GM18867 (cell line): ENCODE measurements around the gene CAP2.
A peak's percentile ranks its signal among the peaks of the same experiment; 100 is the strongest.
"Not testable (repeated sequence)": the region's sequence is repeated elsewhere in the genome, so short reads cannot be mapped to it uniquely, and the experiment has no call there.

Source experiments
- ATAC-seq: cut with Tn5 transposase; IDR thresholded peaks from one replicate; pipeline ENCODE4 v1.9.1; 2021; ENCODE audit warnings: mild to moderate bottlenecking, moderate library complexity; ENCODE audit not compliant: unreplicated experiment

The CAP2 gene

DNA sequence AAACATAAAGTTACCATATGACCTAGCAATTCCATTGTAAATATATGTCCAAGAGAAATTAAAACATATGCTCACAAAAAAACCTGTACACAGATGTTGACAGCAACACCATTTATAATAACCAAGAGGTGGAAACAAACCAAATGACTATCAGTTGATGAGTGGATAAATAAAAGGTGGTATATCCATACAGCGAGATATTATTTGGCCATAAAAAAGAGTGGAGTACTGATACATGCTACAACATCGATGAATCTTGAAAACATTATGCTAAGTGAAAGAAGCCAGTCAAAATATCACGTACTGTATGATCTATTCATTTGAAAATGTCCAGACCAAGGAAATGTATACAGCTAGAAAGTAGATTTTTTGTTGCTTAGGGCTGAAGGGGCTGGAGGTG lies 2.9 kb downstream of the CAP2 start:
- ATAC-seq: no peak

DNA sequence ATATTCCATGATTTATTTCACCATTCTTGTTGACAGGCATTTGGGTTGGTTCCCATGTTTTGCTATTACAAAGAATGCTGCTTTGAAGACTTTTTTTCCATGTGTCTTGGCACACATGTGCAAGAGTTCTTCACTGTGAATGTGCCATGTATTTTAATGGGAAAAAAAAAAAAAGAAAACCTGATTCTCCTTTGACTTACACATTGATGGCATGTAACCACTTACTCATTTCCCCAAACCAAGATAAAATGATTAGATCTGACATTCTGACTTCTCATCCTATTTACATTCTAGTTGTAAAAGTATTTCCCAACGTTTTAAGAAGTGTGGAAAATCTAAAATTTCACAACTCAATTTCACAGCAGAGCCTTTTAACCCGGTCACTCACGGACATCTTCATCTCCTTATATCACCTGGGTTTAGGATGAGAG lies 4.4 kb downstream of the CAP2 start:
- ATAC-seq: no peak

DNA sequence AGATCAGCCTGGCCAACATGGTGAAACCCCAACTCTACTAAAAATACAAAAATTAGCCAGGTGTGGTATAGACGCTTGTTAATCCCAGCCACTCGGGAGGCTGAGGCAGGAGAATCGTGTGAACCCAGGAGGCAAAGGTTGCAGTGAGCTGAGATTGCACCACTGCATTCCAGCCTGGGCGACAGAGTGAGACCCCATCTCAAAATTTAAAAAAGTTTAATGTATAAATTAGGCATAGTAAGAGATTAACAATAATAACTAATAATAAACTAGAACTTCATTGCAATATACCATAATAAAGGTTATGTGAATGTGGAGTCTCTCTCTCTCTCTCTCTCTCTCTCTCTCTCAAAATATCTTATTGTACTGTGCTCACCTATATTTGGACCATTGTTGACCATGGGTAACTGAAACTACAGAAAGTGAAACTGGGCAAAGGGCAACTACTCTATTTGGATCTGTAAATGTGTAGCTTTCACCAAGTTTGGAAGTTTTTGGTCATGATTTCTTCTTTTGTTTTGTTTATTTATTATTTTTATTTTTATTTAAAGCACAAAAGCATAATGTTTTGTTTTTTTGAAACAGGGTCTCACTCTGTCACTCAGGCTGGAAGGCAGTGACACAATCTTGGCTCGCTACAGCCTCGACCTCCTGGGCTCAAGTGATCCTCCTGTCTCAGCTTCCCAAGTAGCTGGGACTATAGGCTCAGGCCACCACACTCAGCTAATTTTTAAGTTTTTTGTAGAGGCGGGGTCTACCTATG lies 12.0 kb downstream of the CAP2 start:
- ATAC-seq: peak; percentile 51

DNA sequence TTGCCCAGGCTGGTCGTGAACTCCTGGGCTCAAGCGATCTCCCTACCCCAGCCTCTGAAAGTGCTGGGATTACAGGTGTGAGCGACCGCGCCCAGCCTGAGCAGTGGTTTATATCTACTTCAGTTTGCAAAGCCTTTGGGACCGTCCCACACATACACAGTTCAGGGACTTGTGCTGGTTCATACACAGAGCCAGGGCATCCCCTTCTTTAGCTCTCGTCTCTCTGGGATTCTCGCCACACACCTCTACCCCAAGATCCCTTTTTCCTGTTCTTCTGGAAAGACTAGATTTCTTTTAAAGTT lies 12.5 kb downstream of the CAP2 start:
- no peak for ATAC-seq

DNA sequence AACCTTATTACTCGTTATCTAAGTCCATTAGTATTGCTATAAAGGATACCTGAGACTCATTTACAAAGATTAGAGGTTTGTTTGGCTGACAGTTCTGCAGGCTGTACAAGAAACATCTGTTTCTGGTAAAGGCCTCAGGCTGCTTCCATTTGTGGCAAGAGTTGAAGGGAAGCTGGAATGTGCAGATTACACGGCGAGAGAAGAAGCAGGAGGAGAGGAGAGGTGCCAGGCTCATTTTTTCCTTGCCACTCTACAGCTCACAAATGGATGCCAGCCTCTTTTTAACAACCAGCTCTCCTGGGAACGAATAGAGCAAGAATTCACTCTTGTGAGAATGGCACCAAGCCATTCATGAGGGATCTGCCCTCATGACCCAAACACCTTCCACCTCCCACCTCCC lies 14.7 kb downstream of the CAP2 start:
- no peak for ATAC-seq

DNA sequence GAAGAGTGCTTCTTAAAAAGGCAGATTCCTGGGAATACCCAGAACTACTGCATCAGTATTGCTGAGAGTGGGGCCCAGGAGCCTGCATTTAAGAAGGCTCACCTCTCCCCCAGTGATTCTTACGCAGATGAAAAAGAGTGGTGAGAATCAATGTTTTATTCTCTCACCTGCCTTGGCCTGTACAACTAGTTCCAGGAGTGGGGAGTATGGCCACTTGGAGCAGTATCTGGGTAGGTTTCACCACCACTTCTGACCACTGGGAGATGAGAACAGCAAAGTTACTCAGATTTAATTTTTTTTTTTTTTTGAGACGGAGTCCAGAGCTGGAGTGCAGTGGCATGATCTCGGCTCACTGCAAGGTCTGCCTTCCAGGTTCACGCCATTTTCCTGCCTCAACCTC lies 16.9 kb downstream of the CAP2 start:
- ATAC-seq: no peak

DNA sequence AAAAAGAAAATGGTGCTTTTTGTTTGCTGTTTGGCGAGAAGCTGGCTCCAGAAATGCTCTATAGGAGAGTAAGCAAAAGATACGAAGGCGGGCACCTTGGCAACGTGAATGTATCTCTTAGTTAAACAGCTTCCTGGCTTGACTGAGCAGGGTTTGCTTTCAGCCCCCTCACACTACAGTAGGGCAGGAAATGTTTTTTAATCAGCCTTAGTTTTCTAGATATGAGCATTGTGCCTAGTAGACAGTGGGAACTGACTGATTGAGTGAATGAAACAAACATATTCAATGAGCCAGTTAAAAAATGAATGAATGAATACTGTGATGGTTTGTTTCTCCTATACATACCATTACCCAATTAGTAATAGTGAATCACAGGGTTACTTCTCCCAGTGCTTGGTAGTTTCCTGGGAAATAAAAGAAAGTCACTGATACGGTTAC lies 19.9 kb downstream of the CAP2 start:
- no peak for ATAC-seq

DNA sequence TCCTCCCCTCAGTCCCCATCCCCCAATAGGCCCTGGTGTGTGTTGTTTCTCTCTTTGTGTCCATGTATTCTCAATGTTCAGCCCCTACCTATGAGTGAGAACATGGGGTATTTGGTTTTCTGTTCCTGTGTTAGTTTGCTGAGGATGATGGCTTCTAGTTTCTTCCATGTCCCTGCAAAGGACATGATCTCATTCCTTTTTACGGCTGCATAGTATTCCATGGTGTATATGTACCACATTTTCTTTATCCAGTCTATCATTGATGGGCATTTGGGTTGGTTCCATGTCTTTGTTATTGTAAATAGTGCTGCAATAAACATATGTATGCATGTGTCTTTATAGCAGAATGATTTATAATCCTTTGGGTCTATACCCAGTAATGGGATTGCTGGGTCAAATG lies 21.0 kb downstream of the CAP2 start:
- ATAC-seq: not testable (repeated sequence)

DNA sequence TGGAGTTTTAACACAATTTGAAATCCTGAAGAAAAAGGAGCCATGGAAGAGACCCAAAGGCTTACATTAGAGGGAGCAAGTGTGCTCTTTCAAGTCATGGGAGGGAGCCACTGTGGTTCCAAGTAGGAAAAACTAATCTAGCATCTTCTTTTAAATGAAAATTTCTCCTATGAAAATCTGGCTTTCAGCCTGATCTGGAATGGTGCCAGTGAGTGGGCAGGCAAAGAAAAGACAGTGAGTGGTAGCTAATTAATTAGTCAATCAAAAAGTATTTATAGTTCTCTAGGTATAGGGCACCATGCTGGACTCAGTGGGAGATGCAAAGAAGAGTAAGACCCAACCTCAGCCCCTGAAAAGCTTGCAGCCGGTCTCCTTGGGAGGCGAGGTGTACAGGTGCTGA lies 21.9 kb downstream of the CAP2 start:
- ATAC-seq: no peak

DNA sequence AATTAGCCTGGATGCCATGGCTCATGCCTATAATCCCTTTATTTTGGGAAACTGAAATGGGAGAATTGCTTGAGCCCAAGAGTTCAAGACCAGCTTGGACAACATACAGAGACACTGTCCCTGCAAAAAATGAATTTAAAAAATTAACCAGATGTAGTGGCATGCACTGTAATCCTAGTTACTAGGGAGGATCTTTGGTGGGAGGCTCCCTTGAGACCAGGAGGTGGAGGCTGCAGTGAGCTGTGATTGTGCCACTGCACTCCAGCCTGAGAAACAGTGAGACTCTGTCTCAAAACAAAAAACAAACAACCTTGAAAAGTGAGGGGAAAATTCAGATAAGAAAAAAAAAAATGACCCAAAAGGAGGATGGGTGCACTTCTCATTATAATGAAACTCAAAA lies 23.4 kb downstream of the CAP2 start:
- no peak for ATAC-seq

DNA sequence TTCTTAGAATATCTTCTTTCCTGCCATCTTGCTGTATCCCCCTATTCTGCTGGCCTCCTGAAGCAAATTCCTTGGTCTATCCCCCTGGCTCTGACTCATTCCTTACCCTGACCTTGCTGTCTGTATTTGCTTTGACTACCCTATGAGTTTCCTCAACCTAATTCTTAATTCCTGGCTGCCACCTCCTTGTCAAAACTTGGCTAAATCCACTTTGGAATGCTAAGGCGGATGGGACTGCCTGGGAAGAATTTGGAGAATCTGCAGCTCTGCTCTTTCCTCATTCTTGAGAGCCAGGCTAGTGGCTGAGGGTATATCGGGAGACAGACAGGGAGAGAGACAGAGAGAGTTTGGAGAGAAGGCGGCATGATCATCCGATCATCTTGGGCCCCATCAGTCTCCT lies 24.4 kb downstream of the CAP2 start:
- no peak for ATAC-seq

DNA sequence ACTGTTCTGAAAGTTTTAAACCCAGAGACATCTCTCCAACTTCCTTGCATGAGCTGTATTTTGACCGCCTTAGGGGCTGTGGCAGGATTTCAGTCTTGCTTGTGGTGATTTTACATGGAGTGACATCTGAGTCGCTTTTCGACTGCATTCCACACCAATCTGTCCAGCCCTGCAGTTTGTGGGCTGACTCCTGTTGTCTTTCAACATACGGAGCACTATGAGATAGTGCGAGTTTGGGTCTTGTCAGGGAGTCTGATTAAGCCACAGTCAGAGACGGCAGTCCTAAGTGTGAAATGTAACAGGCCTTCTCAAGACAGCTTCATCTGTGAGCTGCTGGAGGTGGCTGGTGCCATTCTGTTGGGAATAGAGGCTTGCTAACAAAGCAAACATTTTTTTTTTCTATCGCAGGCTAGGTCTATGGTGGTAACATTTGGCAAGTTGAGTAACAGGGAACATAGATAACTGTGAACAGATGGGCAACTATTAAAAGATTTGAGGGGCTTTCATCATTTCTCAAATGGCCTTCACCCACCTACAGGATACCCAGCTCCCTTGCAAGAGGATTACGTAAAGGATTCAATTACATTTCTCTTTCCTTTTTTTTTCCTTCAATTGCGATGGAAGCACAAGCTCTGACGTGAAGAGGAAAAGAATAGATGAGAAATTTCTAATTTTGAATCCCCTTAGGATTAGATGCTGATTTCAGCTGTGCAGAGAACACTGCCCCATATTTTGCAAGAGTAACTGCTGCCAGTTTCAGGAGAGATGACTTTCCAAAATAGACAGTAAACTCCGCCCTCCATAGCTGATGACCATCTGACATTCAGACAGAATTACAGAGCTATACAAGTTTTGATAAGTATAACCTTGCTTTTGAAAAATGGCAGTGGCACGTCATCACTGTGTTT lies 25.1 kb downstream of the CAP2 start:
- no peak for ATAC-seq

DNA sequence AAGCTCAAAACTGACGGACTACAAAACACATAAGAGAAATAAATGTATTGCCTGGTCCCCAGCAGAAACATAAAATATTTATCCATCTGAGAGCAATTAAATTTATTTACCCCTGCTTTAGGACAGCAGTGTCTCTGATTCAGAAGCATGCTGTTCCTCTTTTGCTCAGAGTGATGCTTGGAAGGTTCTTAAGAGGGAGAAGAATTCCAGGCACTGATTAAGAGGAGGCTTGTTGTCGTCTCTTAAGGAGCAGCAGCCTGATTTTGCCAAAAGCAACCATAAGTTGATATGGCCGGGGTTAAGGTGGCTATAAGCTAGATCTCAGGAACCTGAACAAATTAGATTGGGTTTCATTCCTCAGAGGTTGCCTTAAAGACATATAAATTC lies 25.8 kb downstream of the CAP2 start:
- no peak for ATAC-seq

DNA sequence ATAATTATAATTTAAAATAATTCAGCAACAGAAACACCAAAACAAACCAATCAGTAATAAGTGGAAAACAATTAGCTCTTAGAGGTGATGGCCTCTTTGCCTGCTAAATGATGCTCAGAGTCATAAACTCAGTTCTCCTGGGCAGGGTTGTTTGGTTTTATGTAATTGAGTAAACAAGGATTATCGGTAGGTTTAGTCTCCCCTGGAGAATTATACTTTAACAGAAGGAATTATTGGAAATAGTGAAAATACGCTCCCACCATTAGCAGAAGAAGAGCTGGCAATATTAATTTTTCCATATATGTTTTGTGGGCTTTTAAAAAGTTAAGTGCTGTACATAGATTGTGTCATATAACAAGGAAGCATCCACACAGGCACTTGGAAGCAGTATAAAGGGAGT lies 27.0 kb downstream of the CAP2 start:
- no peak for ATAC-seq

DNA sequence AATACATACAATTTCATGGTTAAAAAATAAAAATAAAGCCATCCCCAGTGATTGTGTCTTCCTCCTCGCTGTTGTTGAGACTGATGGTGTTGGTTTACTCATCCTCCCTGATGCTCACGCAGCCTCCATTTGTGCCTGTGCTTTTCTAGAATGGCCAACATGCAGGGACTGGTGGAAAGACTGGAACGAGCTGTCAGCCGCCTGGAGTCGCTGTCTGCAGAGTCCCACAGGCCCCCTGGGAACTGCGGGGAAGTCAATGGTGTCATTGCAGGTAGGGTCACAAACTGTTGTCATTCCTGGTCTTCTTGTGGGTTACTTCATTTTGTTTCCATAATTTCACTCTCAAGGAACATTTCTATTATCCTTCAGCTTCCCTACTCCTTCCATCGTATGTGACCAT lies 28.0 kb downstream of the CAP2 start:
- ATAC-seq: no peak

DNA sequence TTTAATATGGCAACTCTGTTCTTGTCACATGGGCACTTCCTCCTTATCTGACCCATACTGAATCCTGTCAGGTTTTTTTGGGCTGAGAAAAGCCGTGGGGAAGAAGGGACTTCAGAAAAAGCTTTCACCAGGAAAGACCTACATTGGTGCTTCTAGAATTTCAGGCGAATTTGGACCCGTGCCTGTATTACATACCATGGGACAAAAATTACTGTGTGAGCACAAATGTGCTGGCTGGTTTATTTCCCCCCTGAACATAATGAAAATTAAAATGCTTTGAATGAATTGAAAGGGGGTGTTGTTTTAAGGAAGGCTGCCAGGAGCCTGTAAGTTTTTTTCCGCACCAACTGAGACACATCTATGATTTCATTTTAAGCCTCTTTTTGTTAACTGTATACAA lies 29.6 kb downstream of the CAP2 start:
- ATAC-seq: no peak

DNA sequence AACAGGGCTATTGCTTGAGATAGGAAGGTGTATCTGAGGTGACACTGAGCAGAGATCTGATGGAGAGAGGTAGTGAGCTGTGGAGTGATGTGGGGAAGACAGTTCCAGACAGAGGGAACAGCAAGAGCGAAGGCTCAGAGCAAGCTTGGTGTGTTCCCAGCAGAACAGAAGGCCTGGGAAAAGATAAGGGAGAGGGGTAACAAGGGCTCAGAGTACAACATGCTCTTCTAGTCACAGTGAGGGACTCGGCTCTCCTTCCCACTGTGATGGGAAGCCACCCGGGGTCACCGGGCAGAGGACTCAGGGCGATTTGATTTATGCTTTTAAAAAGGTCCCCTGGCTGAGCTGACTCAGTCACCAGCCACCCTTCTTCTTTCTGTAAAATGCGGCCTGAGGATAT lies 33.7 kb downstream of the CAP2 start:
- ATAC-seq: no peak

DNA sequence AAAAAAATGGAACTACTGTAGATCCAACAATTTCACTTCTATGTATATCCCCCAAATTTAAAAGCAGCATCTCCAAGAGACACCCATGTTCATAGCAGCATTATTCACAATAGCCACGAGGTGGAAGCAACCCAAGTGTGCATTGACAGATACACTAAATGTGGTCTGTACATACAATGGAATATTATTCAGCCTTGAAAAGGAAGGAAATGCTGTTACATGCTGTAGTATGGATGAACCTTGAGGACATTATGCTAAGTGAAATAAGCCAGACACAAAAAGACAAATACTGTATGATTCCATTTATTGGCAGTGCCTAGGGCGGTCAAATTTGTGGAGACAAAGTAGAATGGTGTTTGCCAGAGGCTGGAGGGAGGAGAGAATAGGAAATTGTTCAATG lies 34.2 kb downstream of the CAP2 start:
- ATAC-seq: no peak

DNA sequence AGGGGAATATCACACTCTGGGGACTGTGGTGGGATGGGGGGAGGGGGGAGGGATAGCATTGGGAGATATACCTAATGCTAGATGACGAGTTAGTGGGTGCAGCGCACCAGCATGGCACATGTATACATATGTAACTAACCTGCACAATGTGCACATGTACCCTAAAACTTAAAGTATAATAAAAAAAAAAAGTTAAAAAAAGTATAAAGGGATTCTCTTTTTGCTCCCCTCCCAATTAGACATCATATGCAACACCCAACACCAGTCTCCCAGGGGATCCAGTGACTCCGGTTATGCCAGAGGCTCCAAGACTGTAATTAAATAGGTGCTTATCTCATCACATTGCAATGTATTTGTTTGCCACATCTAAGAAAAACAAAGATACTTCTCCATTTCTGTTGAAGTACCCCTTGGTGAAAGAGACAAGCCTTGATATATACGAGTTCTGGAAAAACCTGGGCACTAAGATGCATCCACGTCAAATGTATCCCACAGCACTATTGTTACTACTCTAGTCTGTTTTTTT lies 35.3 kb downstream of the CAP2 start:
- not testable (repeated sequence) for ATAC-seq

DNA sequence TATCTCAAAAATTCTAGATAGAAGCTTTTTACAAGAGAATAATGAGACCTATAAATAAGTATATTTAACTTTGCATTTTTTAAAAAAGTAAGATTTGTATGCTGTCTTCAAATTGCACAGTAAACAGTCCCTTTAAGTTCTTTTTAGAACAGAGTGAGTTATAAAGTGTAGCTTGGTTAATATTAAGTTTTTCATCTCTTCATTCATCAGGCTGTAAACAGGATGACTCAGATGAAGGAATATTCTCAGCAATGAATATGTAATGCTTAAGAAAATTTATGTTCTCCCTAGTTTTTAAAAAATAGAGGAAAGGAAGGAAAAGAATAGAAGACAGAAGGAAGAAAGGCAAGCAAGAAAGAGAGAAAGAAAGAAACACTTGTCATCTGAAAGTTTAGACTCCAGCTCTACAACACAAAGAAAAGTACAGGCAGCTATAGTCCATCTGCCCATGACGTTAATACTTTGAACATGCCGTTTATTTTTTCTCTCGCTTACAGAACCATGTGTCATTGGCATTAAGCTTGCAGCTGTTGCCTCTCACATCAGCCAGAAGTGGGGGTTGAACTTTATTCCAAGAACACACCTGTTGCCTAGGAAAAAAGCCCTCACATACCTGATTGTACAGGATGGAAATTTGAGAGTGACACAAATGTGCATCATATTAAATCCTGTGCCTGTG lies 36.1 kb downstream of the CAP2 start:
- no peak for ATAC-seq

DNA sequence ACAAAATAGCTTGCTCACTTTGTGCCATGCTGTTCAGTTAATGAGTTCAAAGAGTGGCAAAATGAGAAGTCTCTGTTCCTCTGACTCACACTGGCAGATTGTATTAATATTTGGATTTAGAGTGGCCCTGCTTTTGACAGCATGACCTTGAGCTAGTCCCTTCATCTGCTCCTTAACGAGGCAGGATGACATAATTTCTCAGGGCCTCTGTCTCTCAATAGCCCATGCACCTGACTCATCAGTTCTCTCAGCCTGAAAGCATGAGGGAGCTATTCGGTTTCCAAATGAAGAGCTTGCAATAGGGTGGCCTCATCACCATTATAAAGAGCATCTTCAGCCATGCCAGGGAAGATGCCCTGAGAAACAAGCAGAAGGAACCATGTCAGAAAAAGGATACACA lies 38.2 kb downstream of the CAP2 start:
- no peak for ATAC-seq

DNA sequence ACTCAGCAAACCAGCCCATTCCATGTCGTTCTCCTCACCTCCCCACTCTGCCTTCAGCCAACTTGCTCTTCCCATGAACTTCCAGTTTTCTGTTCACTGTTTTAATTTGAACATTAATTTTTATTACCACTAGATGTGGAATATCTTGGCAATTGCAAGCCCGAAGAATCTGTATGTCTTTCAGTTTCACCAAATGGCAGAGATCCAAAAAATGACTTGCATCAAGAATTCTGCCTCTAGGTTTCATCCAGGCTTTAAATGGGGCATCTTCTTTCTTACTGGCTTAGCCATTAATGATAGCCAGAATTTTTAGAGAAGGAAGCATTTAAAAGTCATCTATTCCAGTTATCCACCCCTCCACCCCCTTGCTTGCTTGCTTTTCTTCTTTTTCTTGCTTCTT lies 39.0 kb downstream of the CAP2 start:
- no peak for ATAC-seq
